NCI-H2196 treated with DMSO at 0.1 percent for 48 hours (cell line): ENCODE measurements around the gene CAPN10.

ENCODE experiments used
- DNase-seq: peaks from one replicate; lab custom pipeline; 2025; ENCODE audit not compliant: unreplicated experiment; lab: John Stamatoyannopoulos, UW

Gene CAPN10

GRCh38 chr2:240588006-240588655, 1.6 kb downstream of the CAPN10 start:
- DNase-seq = no peak

GRCh38 chr2:240588669-240589068, 2.1 kb downstream of the CAPN10 start:
- DNase-seq = no peak

- no peak for DNase-seq
Observed at GRCh38 chr2:240589375-240589774, 2.8 kb downstream of the CAPN10 start.

GRCh38 chr2:240589850-240590525, 3.5 kb downstream of the CAPN10 start:
- no peak for DNase-seq

GRCh38 chr2:240590681-240591111, 4.2 kb downstream of the CAPN10 start:
- no peak for DNase-seq

- no peak for DNase-seq
Observed at GRCh38 chr2:240591226-240591625, 4.7 kb downstream of the CAPN10 start.

- DNase-seq = no peak
Observed at GRCh38 chr2:240591784-240592183, 5.2 kb downstream of the CAPN10 start.

- DNase-seq = no peak
Observed at GRCh38 chr2:240593026-240593702, 6.6 kb downstream of the CAPN10 start.

- no peak for DNase-seq
Observed at GRCh38 chr2:240593703-240594451, 7.3 kb downstream of the CAPN10 start.

GRCh38 chr2:240594511-240595380, 8.2 kb downstream of the CAPN10 start:
- no peak for DNase-seq

GRCh38 chr2:240595381-240596079, 9.0 kb downstream of the CAPN10 start:
- no peak for DNase-seq

- DNase-seq = no peak
Observed at GRCh38 chr2:240596080-240596460, 9.5 kb downstream of the CAPN10 start.

GRCh38 chr2:240596491-240596931, 10.0 kb downstream of the CAPN10 start:
- no peak for DNase-seq

GRCh38 chr2:240597054-240597418, 10.5 kb downstream of the CAPN10 start:
- DNase-seq = no peak

- DNase-seq = no peak
Observed at GRCh38 chr2:240597419-240598181, 11.1 kb downstream of the CAPN10 start.

- DNase-seq = no peak
Observed at GRCh38 chr2:240598311-240598911, 11.9 kb downstream of the CAPN10 start.

GRCh38 chr2:240599141-240599583, 12.6 kb downstream of the CAPN10 start:
- no peak for DNase-seq

- no peak for DNase-seq
Observed at GRCh38 chr2:240600451-240600961, 14.0 kb downstream of the CAPN10 start.
